Limb (tissue), 2 donors: ENCODE results near the gene PRRC2C.

Experiments
- DNase-seq, 2 donors: peaks; one replicate each; pipeline ENCODE4 v3.0.0-alpha.2; 2016; ENCODE audit errors: extremely low spot score in 2 of 2

PRRC2C gene

GRCh38 chr1:171635661-171636060 lies 150.3 kb downstream of the PRRC2C start:
- DNase-seq, result no peak

GRCh38 chr1:171636141-171636540 lies 150.8 kb downstream of the PRRC2C start:
- DNase-seq, result no peak

GRCh38 chr1:171637928-171638576 lies 152.7 kb downstream of the PRRC2C start:
- DNase-seq, result no peak

- DNase-seq, result no peak
Measured at GRCh38 chr1:171640225-171640624, 154.9 kb downstream of the PRRC2C start.

- no peak for DNase-seq
Measured at GRCh38 chr1:171641076-171641864, 155.9 kb downstream of the PRRC2C start.

- no peak for DNase-seq
Measured at GRCh38 chr1:171642197-171642596, 156.9 kb downstream of the PRRC2C start.
